H1 (cell line): ENCODE data around the gene PLXNA4. TPM values are rescaled to one million over a fixed set of nuclear protein-coding genes. Genes with fewer than 3 reads are reported as not detected.

Experiments used
- HDAC2 ChIP-seq, 2 experiments: fragments of 300-600 bp in 1 of 2; sonication (generic) in 1 of 2; IDR thresholded peaks; 2 replicates each; pipeline ENCODE4 v1.6.1; 2011 to 2012; ENCODE audit warnings: low read depth in 2 of 2, low read length in 2 of 2, mild to moderate bottlenecking in 2 of 2, moderate library complexity in 2 of 2, borderline replicate concordance in 1 of 2, inconsistent platforms in 1 of 2
- YY1 ChIP-seq: IDR thresholded peaks from 2 replicates; pipeline ENCODE4 v1.6.1; 2011; ENCODE audit warnings: low read depth, mild to moderate bottlenecking, low read length
- polyA plus RNA-seq, 7 experiments: library from polyadenylated mRNA; depleted of rRNA in 3 of 7; stranded (reverse) in 5 of 7; unstranded in 2 of 7; fragments of >200 nt in 5 of 7; fragments of 200-250 nt in 2 of 7; gene quantifications; 1 replicate in 5 of 7; 2 replicates in 1 of 7; 4 replicates in 1 of 7; pipeline versions ENCODE4 v1.2.1 to v1.2.3, GENCODE V29; 2011 to 2013; ENCODE audit warnings: missing spikeins in 2 of 7, mixed read lengths in 2 of 7
- total RNA-seq: library from RNA; stranded (reverse); fragmentation: NEBNext Ultra II Directional; extraction: Animal tissue kit (Norgen Biotek cat#: 25700); gene quantifications from 2 replicates; pipeline ENCODE4 v1.2.1, GENCODE V29; 2021

PLXNA4 gene
- total and polyA plus RNA-seq, 2 of the 8 experiments (the other 6 are each of a cell fraction or from before 2014, with no cell fraction given): 0.76 to 0.79 TPM

DNA sequence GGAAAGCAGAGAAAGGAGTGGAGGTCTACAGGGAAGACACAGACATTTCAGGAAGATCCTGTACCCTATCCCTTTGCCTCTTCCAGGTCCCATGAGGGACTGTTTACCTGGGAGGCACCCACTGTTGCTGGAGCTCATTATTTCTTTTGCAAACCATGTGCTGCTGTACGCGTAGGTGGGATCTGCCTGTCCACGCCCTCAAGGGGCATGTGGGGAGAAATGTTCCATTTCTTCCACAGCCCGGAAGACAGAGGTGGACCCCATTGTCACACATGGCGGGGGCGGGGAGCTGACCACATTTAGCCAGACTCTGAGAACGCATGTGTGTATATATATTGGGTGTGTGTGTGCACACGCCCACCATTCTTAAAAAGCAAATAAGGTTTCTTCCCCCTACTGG is 2.0 kb downstream of the PLXNA4 start (continued):
- TF ChIP-seq HDAC2 (IDR thresholded peaks at IDR 0.05; ENCODE audit: borderline replicate concordance in 1 of 2, low read depth in 2 of 2, low read length in 2 of 2): no peak
- no peak for TF ChIP-seq YY1
